GM12878 (cell line): ENCODE data around the gene DICER1. TPM values are rescaled to one million over a fixed set of nuclear protein-coding genes. Genes with fewer than 3 reads are reported as not detected.

Experiments
- ATAC-seq: fragments of 200-7000 bp; cut with Tn5 transposase; 3 replicates; pipeline ENCODE4 v1.9.1; 2020; ENCODE audit warnings: mild to moderate bottlenecking, moderate library complexity
- BruUV-seq: library from RNA; stranded (reverse); fragments of 400-500 nt; replicated peaks from 2 replicates; lab custom pipeline; 2021; lab: Mats Ljungman, UMichigan
- CTCF ChIA-PET: fragments of 300-600 bp; sonication (Branson Sonifier 250); formaldehyde crosslinking; extraction: SDS; loops from one replicate; lab custom pipeline; 2021; ENCODE audit warnings: inconsistent platforms; lab: Yijun Ruan, JAX
- POLR2A ChIA-PET: fragments of 350-600 bp; formaldehyde crosslinking; extraction: SDS; loops from one replicate; lab custom pipeline; 2021; ENCODE audit warnings: inconsistent platforms; lab: Charles Lee
- RAD21 ChIA-PET: fragments of 300-600 bp; sonication (Branson Sonifier 250); formaldehyde crosslinking; loops from one replicate; lab custom pipeline; 2023; ENCODE audit warnings: antibody characterized with exemption; ENCODE audit not compliant: unreplicated experiment; lab: Charles Lee
- SMC1A ChIA-PET: fragments of 300-600 bp; sonication (Branson Sonifier 250); formaldehyde crosslinking; loops from one replicate; lab custom pipeline; 2023; ENCODE audit not compliant: unreplicated experiment, uncharacterized antibody; lab: Charles Lee
- DNase-seq: peaks from one replicate; pipeline ENCODE4 v3.0.0-alpha.2; 2011; ENCODE audit warnings: low read depth, low spot score
- FAIRE-seq: peaks from 3 replicates; lab custom pipeline; 2011; peaks lifted over from hg19 to GRCh38; lab: Jason Lieb, UNC
- H2AFZ ChIP-seq: 2 replicates; pipeline ENCODE4 v1.6.0; 2011; ENCODE audit warnings: low read depth, low read length, control low read depth; ENCODE audit not compliant: control insufficient read depth
- H3K27ac ChIP-seq: 2 replicates; pipeline ENCODE4 v1.5.1; 2011; ENCODE audit warnings: control low read depth; ENCODE audit not compliant: control insufficient read depth, insufficient read depth
- H3K27me3 ChIP-seq, 2 experiments: replicated peaks in 1 of 2; 2 replicates each; pipeline versions ENCODE4 v1.6.0 to v1.6.1; 2011; ENCODE audit warnings: low read length in 1 of 2; ENCODE audit not compliant: control insufficient read depth in 2 of 2, insufficient read depth in 2 of 2
- H3K36me3 ChIP-seq, 2 experiments: 2 replicates each; pipeline ENCODE4 v1.5.1; 2011; ENCODE audit warnings: low read length in 1 of 2; ENCODE audit not compliant: control insufficient read depth in 2 of 2, insufficient read depth in 2 of 2
- H3K4me1 ChIP-seq: 2 replicates; pipeline ENCODE4 v1.6.1; 2011; ENCODE audit warnings: mild to moderate bottlenecking, low read length, moderate library complexity, mixed read lengths; ENCODE audit not compliant: control insufficient read depth, insufficient read depth
- H3K4me2 ChIP-seq: 2 replicates; pipeline ENCODE4 v1.6.0; 2011; ENCODE audit warnings: control low read depth; ENCODE audit not compliant: control insufficient read depth, insufficient read depth
- H3K4me3 ChIP-seq: fragments of 200-600 bp; sonication (generic); 2 replicates; pipeline ENCODE4 v1.5.1; 2016
- H3K79me2 ChIP-seq: 2 replicates; pipeline ENCODE4 v1.6.0; 2011; ENCODE audit warnings: low read length; ENCODE audit not compliant: control insufficient read depth, insufficient read depth
- H3K9ac ChIP-seq: 2 replicates; pipeline ENCODE4 v1.8.0; 2011; ENCODE audit warnings: low read length, control low read depth, mixed read lengths; ENCODE audit not compliant: control insufficient read depth, insufficient read depth
- H3K9me3 ChIP-seq: replicated peaks from 3 replicates; pipeline ENCODE4 v1.5.1; 2011; ENCODE audit warnings: mild to moderate bottlenecking, low read length; ENCODE audit not compliant: control insufficient read depth, insufficient read depth
- H4K20me1 ChIP-seq: 2 replicates; pipeline ENCODE4 v1.6.0; 2011; ENCODE audit not compliant: control insufficient read depth, insufficient read depth
- ATF3 ChIP-seq: IDR thresholded peaks from 2 replicates; pipeline ENCODE4 v1.6.1; 2011; ENCODE audit warnings: low read depth, mild to moderate bottlenecking, low read length, moderate library complexity, borderline replicate concordance; ENCODE audit errors: extremely low read depth
- ATF7 ChIP-seq: fragments of 450-650 bp; IDR thresholded peaks from 2 replicates; pipeline ENCODE4 v1.6.1; 2016; ENCODE audit warnings: low read depth, mild to moderate bottlenecking
- BHLHE40 ChIP-seq, 2 experiments: fragments of 450-650 bp in 1 of 2; IDR thresholded peaks; 2 replicates each; pipeline ENCODE4 v1.6.1; 2011 to 2017; ENCODE audit warnings: low read depth in 2 of 2, borderline replicate concordance in 1 of 2, improper control_type of control experiment in 1 of 2, low read length in 1 of 2, mild to moderate bottlenecking in 1 of 2
- BMI1 ChIP-seq: fragments of 450-650 bp; IDR thresholded peaks from 2 replicates; pipeline ENCODE4 v1.6.1; 2016; ENCODE audit warnings: mild to moderate bottlenecking, moderate library complexity, borderline replicate concordance
- CHD2 ChIP-seq: IDR thresholded peaks from 2 replicates; pipeline ENCODE4 v1.6.1; 2011; ENCODE audit warnings: low read depth, low read length, improper control_type of control experiment, borderline replicate concordance
- FOXK2 ChIP-seq: fragments of 450-650 bp; IDR thresholded peaks from 2 replicates; pipeline ENCODE4 v1.6.1; 2017; ENCODE audit warnings: mild to moderate bottlenecking, moderate library complexity
- MXI1 ChIP-seq: fragments of 150-350 bp; IDR thresholded peaks from 2 replicates; pipeline ENCODE4 v1.6.1; 2011; ENCODE audit warnings: low read depth, mild to moderate bottlenecking, inconsistent platforms, low read length, improper control_type of control experiment
- RAD21 ChIP-seq: IDR thresholded peaks from 2 replicates; pipeline ENCODE4 v1.6.1; 2011; ENCODE audit warnings: mild to moderate bottlenecking, low read depth, low read length, moderate library complexity; ENCODE audit not compliant: insufficient read depth
- RCOR1 ChIP-seq: conservative IDR thresholded peaks from 2 replicates; pipeline ENCODE4 v1.6.1; 2012; ENCODE audit warnings: low read depth, low read length, improper control_type of control experiment
- SUZ12 ChIP-seq: fragments of 200-600 bp; sonication (generic); IDR thresholded peaks from one replicate; pipeline ENCODE4 v1.6.1; 2018; ENCODE audit warnings: antibody characterized with exemption, mild to moderate bottlenecking; ENCODE audit not compliant: unreplicated experiment
- ZNF217 ChIP-seq: fragments of 450-650 bp; IDR thresholded peaks from 2 replicates; pipeline ENCODE4 v1.6.1; 2017; ENCODE audit warnings: antibody characterized with exemption, mild to moderate bottlenecking
- WGBS: methylation state at CpG from one replicate; pipeline ENCODE4 v1.1.6; 2016; ENCODE audit warnings: low lambda C conversion rate; ENCODE audit not compliant: insufficient replicate concordance, insufficient coverage; ENCODE audit errors: missing lambda C conversion rate; 5-methylcytosine and 5-hydroxymethylcytosine counted together
- in situ Hi-C: fragments of 300-500 bp; cut with MboI; formaldehyde crosslinking; loops from 9 replicates; pipeline ENCODE4 v1.14.3; 2018; ENCODE audit warnings: mixed read lengths
- intact Hi-C: fragments of 100-400 bp; cut with micrococcal nuclease; formaldehyde crosslinking; loops from one replicate; pipeline ENCODE4 v1.14.2; 2022; ENCODE audit not compliant: unreplicated experiment
- polyA plus RNA-seq, 11 experiments: library from polyadenylated mRNA; depleted of rRNA in 4 of 11; unstranded in 6 of 11; stranded (reverse) in 5 of 11; fragments of >200 nt; fragmentation: Nextera tagmentation in 4 of 11; fragmentation: Illumina TruSeq in 1 of 11; extraction: Ambion mirVana in 4 of 11; extraction: Trizol in 1 of 11; gene quantifications; 1 replicate in 1 of 11; 2 replicates in 10 of 11; pipeline versions ENCODE4 v1.2.1 to v1.2.3, GENCODE V29; 2011 to 2016; ENCODE audit warnings: inconsistent platforms in 2 of 11, missing spikeins in 2 of 11, low read depth in 1 of 11
- total RNA-seq, 4 experiments: library from RNA; depleted of rRNA in 3 of 4; stranded (reverse); fragments of >200 nt in 3 of 4; fragmentation: Illumina TruSeq in 1 of 4; extraction: Trizol in 1 of 4; gene quantifications; 2 replicates each; pipeline versions ENCODE4 v1.2.1 to v1.2.3, GENCODE V29; 2013 to 2021
- TF ChIP-seq, protein P1 (sequence below): fragments of 450-650 bp; IDR thresholded peaks from 2 replicates; pipeline ENCODE4 v1.6.1; 2017; ENCODE audit warnings: mild to moderate bottlenecking
- TF ChIP-seq, protein P2 (sequence below): fragments of 150-350 bp; IDR thresholded peaks from 2 replicates; pipeline ENCODE4 v1.6.1; 2016; ENCODE audit warnings: low read depth, low read length
- TF ChIP-seq, protein P3 (sequence below): fragments of 450-650 bp; IDR thresholded peaks from 2 replicates; pipeline ENCODE4 v1.6.1; 2018; ENCODE audit warnings: borderline replicate concordance, mild to moderate bottlenecking; ENCODE audit not compliant: partially characterized antibody

The DICER1 gene
- total and polyA plus RNA-seq, 10 of the 15 experiments (the other 5 are each of a cell fraction or from before 2014, with no cell fraction given), result 6.8 to 70.8 (median 37.1) TPM

- TF ChIP-seq BHLHE40 (IDR thresholded peaks at IDR 0.05; ENCODE audit: borderline replicate concordance in 1 of 2, low read depth in 2 of 2, low read length in 1 of 2), result no peak
- TF ChIP-seq ATF7, result no peak
- TF ChIP-seq, protein P1, sequence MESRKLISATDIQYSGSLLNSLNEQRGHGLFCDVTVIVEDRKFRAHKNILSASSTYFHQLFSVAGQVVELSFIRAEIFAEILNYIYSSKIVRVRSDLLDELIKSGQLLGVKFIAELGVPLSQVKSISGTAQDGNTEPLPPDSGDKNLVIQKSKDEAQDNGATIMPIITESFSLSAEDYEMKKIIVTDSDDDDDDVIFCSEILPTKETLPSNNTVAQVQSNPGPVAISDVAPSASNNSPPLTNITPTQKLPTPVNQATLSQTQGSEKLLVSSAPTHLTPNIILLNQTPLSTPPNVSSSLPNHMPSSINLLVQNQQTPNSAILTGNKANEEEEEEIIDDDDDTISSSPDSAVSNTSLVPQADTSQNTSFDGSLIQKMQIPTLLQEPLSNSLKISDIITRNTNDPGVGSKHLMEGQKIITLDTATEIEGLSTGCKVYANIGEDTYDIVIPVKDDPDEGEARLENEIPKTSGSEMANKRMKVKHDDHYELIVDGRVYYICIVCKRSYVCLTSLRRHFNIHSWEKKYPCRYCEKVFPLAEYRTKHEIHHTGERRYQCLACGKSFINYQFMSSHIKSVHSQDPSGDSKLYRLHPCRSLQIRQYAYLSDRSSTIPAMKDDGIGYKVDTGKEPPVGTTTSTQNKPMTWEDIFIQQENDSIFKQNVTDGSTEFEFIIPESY, result no peak
- TF ChIP-seq BMI1, result no peak
- no peak for TF ChIP-seq RCOR1
These were observed 31.4 kb downstream of the DICER1 start (continued) for GRCh38 chr14:95125915-95126314.

DNA sequence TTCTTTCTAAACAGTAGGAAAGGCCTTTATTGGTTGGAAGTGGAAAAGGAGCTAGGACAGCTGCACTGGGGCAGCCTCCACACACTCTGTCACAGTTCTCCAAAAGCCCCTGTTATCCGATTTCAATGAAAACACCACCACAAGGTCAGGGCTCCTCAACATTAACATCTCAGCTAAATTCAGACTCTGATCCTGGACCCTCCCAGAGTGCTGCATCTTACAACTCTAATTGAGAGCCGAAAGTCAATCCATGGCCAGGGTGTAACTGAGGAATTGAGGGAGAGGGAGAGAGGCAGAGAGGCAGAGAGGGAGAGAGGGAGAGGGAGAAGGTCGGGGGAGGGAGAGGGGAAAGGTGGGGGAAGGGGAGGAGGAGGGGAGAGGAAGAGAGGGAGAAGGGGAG is 32.1 kb downstream of the DICER1 start:
- H3K4me1 ChIP-seq, result peaks cover 6% of the 10 kb centered on the region; the same call in 1 of the 2 replicates
- H3K27me3 ChIP-seq, result no peaks in the 10 kb centered on the region
- ATAC-seq (no peak), DNase-seq (no peak), FAIRE-seq (no peak)
- H4K20me1 ChIP-seq, result no peaks in the 10 kb centered on the region
- ChIA-PET CTCF (interaction anchor here (1.0 to 1.5 kb wide), 3 partner anchors 19 to 71 kb away, joined by 3 to 4 read pairs (median 4); no protein-coding TSS in a partner anchor), RAD21 (no interaction called here), POLR2A (no interaction called here), SMC1A (interaction anchor here (1.7 kb wide), 1 partner anchor 8 kb away, joined by 8 read pairs; no protein-coding TSS in a partner anchor)
- H3K4me2 ChIP-seq, result no peak overlapping the region
- H3K9ac ChIP-seq, result no peak overlapping the region
- H3K4me3 ChIP-seq, result no peak overlapping the region
- intact Hi-C loops, result no loop called here
- in situ Hi-C loops, result no loop called here
- no peaks in the 10 kb centered on the region; the same call in 1 of the 2 replicates for H3K79me2 ChIP-seq
- H3K36me3 ChIP-seq, result peaks cover 3 to 19% of the 10 kb centered on the region in 2 experiments
- H3K9me3 ChIP-seq, result no peaks in the 10 kb centered on the region
- WGBS, result 100% methylated on average over 2 of the region's 3 CpGs
- no TSS peak for BruUV-seq
- H3K27ac ChIP-seq, result no peak overlapping the region
- H2AFZ ChIP-seq, result no peak overlapping the region
- TF ChIP-seq SUZ12 (no peak), ATF3 (no peak), ZNF217 (no peak), RAD21 (no peak), FOXK2 (no peak), MXI1 (no peak), CHD2 (no peak)
- TF ChIP-seq, protein P2, sequence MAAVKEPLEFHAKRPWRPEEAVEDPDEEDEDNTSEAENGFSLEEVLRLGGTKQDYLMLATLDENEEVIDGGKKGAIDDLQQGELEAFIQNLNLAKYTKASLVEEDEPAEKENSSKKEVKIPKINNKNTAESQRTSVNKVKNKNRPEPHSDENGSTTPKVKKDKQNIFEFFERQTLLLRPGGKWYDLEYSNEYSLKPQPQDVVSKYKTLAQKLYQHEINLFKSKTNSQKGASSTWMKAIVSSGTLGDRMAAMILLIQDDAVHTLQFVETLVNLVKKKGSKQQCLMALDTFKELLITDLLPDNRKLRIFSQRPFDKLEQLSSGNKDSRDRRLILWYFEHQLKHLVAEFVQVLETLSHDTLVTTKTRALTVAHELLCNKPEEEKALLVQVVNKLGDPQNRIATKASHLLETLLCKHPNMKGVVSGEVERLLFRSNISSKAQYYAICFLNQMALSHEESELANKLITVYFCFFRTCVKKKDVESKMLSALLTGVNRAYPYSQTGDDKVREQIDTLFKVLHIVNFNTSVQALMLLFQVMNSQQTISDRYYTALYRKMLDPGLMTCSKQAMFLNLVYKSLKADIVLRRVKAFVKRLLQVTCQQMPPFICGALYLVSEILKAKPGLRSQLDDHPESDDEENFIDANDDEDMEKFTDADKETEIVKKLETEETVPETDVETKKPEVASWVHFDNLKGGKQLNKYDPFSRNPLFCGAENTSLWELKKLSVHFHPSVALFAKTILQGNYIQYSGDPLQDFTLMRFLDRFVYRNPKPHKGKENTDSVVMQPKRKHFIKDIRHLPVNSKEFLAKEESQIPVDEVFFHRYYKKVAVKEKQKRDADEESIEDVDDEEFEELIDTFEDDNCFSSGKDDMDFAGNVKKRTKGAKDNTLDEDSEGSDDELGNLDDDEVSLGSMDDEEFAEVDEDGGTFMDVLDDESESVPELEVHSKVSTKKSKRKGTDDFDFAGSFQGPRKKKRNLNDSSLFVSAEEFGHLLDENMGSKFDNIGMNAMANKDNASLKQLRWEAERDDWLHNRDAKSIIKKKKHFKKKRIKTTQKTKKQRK, result no peak
- TF ChIP-seq, protein P3, sequence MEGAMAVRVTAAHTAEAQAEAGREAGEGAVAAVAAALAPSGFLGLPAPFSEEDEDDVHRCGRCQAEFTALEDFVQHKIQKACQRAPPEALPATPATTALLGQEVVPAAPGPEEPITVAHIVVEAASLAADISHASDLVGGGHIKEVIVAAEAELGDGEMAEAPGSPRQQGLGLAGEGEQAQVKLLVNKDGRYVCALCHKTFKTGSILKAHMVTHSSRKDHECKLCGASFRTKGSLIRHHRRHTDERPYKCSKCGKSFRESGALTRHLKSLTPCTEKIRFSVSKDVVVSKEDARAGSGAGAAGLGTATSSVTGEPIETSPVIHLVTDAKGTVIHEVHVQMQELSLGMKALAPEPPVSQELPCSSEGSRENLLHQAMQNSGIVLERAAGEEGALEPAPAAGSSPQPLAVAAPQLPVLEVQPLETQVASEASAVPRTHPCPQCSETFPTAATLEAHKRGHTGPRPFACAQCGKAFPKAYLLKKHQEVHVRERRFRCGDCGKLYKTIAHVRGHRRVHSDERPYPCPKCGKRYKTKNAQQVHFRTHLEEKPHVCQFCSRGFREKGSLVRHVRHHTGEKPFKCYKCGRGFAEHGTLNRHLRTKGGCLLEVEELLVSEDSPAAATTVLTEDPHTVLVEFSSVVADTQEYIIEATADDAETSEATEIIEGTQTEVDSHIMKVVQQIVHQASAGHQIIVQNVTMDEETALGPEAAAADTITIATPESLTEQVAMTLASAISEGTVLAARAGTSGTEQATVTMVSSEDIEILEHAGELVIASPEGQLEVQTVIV, result no peak
